HG02981 (cell line): ENCODE measurements around the gene EDIL3.
"Not testable (repeated sequence)": the region's sequence is repeated elsewhere in the genome, so short reads cannot be mapped to it uniquely, and the experiment has no call there.

ENCODE experiments used
- ATAC-seq: cut with Tn5 transposase; IDR thresholded peaks from one replicate; pipeline ENCODE4 v1.9.1; 2021; ENCODE audit warnings: mild to moderate bottlenecking, moderate library complexity; ENCODE audit not compliant: unreplicated experiment

EDIL3 gene

GRCh38 chr5:84191281-84191680, 193.4 kb downstream of the EDIL3 start:
- ATAC-seq, result no peak

GRCh38 chr5:84184857-84185256, 199.8 kb downstream of the EDIL3 start:
- ATAC-seq, result no peak

- no peak for ATAC-seq
Observed at GRCh38 chr5:84181093-84181492, 203.6 kb downstream of the EDIL3 start.

GRCh38 chr5:84168841-84169240, 215.8 kb downstream of the EDIL3 start:
- no peak for ATAC-seq

- ATAC-seq, result no peak
Observed at GRCh38 chr5:84163671-84164070, 221.0 kb downstream of the EDIL3 start.

- ATAC-seq, result no peak
Observed at GRCh38 chr5:84162695-84163094, 222.0 kb downstream of the EDIL3 start.

GRCh38 chr5:84160650-84161049, 224.0 kb downstream of the EDIL3 start:
- ATAC-seq, result not testable (repeated sequence)

GRCh38 chr5:84149094-84149493, 235.6 kb downstream of the EDIL3 start:
- no peak for ATAC-seq

- no peak for ATAC-seq
Observed at GRCh38 chr5:84148651-84149050, 236.0 kb downstream of the EDIL3 start.

- ATAC-seq, result no peak
Observed at GRCh38 chr5:84137541-84137940, 247.1 kb downstream of the EDIL3 start.

- ATAC-seq, result no peak
Observed at GRCh38 chr5:84131372-84131771, 253.3 kb downstream of the EDIL3 start.

- no peak for ATAC-seq
Observed at GRCh38 chr5:84130006-84130580, 254.6 kb downstream of the EDIL3 start.

GRCh38 chr5:84125216-84125615, 259.5 kb downstream of the EDIL3 start:
- ATAC-seq, result no peak

GRCh38 chr5:84119252-84119651, 265.4 kb downstream of the EDIL3 start:
- no peak for ATAC-seq

- no peak for ATAC-seq
Observed at GRCh38 chr5:84118551-84118950, 266.1 kb downstream of the EDIL3 start.

GRCh38 chr5:84115727-84116126, 269.0 kb downstream of the EDIL3 start:
- no peak for ATAC-seq

GRCh38 chr5:84113246-84114105, 271.2 kb downstream of the EDIL3 start:
- ATAC-seq, result no peak

- ATAC-seq, result no peak
Observed at GRCh38 chr5:84092738-84093137, 291.9 kb downstream of the EDIL3 start.

GRCh38 chr5:84091127-84091799, 293.4 kb downstream of the EDIL3 start:
- no peak for ATAC-seq

- no peak for ATAC-seq
Observed at GRCh38 chr5:84088996-84089395, 295.7 kb downstream of the EDIL3 start.

- no peak for ATAC-seq
Observed at GRCh38 chr5:84086511-84086910, 298.2 kb downstream of the EDIL3 start.
